ENCODE data around the gene FMOD.

DNA sequence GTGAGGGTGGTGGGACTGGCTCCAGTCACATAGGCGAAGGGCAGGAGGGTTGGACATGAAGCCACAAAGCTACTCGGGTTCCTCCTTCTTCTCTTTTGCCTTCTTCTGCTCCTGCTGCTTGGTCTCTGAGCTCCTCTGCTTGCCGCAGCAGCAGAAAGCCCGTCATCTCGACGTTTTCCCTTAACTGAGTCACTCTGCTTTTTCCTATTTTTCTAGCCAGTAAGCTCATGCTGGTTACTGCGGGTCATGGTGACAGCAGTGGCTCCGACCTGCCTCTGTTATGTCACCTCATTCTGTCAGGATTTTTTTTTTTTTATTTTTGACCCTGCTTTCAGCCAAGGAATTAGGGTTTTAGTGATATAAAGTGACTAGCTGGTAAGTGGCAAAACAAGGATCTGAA, 2.6 kb upstream of the FMOD start:
- TF ChIP-seq, protein P1, sequence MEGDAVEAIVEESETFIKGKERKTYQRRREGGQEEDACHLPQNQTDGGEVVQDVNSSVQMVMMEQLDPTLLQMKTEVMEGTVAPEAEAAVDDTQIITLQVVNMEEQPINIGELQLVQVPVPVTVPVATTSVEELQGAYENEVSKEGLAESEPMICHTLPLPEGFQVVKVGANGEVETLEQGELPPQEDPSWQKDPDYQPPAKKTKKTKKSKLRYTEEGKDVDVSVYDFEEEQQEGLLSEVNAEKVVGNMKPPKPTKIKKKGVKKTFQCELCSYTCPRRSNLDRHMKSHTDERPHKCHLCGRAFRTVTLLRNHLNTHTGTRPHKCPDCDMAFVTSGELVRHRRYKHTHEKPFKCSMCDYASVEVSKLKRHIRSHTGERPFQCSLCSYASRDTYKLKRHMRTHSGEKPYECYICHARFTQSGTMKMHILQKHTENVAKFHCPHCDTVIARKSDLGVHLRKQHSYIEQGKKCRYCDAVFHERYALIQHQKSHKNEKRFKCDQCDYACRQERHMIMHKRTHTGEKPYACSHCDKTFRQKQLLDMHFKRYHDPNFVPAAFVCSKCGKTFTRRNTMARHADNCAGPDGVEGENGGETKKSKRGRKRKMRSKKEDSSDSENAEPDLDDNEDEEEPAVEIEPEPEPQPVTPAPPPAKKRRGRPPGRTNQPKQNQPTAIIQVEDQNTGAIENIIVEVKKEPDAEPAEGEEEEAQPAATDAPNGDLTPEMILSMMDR (IDR thresholded peaks at IDR 0.05) = no peak
- TF ChIP-seq POLR2A (IDR thresholded peaks at IDR 0.05) = no peak
